ENCODE data around the gene GHRHR.

The GHRHR gene

DNA sequence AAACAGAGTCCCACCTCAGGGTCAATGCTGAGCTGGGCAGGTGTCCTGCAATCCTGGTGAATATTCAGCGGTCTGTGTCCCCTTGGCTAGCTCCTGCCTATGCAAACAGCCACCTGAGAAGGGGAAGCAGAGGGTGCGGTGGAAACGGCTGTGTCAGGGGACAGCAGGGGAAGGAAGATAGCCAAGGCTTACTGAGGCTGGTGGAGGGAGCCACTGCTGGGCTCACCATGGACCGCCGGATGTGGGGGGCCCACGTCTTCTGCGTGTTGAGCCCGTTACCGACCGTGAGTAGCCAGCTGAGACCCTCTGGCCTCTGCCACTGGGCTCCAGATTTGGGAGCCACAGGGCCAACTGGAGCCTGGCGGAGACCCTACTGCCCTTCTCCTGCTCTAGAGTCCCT is at the start of gene GHRHR:
Gene GHRHR (plus strand): TSS at position 112 of the 400 bp plus-strand sequence. CDS start 116 bp downstream, at position 228.
- no peak for DNase-seq

DNA sequence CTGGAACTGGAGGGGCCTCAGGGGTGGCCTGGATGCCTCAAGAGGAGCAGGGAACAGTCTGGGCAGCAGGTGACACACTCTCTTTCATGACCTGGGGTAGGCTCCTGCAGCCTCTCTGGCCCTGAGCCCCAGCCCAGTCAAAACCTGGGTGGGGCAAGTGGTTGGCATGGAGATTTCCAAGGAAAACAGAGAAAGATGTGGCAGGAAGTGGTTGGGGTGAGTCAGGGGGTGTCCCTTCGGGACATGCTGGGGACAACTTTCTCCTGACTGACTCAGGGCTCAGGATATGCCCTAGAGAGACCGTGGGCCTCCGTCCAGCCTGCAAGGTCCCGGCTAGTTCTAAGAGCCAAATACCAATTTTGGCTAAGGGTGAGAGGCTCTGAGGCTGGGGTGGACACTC is 49.2 kb upstream of the GHRHR start:
- DNase-seq, result no peak

DNA sequence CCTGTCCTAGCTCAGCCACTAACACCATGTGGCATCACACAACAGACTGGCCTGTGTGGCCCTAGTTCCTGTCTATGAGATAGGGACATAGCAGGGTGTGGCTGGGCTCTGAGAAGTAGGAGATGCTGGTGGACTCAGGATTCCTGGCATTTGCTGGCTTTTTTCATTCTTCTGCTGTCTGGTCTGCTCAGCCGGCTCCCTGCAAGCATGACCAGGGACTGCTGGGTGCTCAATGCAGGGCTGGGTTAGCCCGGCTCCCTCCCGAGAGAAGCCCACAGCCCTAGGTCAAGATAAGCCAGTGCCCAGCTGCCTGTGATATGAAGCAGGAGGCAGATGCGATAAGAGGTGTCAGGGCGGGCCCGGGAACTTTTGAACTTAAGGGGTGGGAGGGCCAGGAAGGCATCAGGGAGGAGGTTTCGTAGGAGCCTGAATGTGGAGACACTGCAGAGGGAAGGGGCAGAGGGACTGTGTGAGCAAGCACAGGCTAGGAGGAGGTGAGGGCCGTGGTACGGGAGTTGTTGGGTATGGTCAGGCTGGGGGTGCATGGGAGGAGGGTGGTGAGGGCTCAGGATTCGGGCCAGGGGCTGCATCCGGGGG is 48.6 kb upstream of the GHRHR start:
- no peak for DNase-seq

DNA sequence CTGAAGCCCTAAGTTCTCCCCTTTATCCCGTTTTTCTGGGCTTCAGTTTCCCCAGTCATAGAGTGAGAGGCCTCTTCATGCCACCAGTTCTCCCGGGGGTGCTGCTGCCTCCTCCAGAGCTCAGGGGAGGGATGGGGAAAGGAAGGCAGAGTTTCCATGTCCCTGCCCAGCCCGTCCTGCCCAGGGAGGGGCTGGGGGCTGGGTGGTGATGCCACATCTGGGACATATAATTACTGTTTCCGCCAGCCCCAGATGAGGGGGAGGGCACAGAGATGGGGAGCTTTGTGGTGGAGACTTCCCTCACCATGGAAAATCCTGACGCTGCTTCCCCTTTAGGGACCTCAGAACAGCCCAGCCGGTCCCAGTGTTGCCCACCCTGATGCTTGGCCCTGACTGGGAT is 48.0 kb upstream of the GHRHR start:
- no peak for DNase-seq

DNA sequence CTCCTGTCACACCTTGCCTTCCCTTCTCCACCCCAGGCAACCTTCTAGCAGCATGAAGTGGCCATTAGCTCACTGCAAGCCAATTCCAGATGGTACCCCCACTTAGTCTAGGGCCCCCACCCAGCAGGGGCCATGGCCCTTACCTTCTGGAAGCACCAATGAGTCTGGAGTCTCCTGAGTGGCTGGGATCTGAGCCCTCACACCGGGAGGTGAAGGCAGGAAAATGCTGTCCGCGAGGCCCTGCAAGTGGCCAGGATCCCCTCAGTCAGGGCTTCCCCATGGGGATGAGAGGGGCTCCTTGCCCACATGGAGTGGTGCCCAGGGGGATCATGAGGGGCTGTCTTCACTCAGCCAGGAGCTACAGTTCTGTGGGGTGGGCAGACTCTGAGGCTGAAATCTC is 47.5 kb upstream of the GHRHR start:
- DNase-seq, result no peak

DNA sequence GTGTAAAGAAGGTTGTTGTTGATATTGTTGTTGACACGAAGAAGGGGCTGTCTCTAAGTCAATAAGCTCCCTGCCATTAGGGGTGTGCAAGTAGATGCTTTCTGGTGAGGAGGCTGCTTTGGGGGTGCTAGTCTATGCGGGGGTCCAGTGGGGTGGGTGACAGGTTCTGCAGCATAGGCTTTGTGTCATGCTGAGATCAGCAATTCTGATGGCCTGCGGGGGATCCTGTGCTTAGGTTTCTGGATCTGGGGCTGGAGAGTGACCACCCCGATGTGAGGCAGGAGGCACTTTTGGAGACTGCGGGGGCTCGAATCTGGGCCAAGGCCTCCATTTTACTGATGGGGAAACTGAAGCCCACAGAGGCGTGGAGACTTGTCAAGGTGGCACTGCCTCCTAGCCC is 47.0 kb upstream of the GHRHR start:
- DNase-seq, result no peak

DNA sequence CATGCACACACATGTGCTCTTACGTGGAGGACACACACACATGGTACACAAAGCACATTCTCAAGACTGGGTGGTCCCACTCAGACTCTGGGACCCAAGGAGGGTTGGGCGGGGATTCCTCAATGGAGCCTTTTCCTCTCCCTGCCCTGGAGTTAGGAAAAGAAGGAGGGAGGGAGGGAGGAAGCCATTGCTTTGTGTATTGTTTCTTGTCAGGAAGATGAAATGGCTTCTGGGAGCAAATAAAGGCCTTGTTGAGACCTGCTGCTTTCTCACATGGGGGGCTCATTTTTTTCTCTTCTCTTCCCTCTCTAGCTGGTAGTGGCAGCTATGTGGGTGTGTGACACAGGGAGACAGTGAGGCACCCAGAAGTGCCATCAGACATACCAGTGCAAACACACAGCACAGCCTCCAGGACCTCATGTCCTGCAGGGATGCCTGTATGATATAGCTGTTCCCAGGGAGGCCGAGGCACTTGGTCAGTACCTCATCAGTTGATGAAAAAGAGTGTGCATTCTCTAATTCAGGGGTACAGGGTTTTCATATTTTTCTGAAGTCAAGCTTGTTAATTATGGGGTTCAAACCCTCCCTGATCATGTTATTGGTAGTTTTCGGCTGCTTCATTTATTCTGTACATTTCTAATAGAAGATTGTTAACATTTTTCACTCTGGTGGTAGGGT is 46.4 kb upstream of the GHRHR start:
- no peak for DNase-seq

DNA sequence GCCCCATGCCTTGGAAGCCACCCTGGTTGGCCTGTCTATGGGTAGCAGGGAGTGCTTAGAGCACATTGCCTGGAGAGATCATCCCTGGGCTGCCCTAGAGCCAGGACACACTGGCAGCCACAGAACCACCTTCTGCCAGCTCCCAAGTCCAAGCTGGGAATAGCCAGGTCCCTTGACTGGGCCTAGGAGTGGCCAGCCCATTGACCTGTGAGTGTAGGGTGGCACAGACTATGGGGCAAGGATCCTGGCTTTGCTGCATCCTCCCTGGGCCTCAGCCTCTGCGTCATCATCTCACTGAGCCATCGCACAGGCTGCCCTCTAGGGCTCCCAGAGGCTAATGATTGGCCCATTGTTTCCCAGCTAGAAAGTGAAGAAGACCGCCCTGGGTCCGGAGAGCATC is 45.1 kb upstream of the GHRHR start:
- DNase-seq, result no peak

DNA sequence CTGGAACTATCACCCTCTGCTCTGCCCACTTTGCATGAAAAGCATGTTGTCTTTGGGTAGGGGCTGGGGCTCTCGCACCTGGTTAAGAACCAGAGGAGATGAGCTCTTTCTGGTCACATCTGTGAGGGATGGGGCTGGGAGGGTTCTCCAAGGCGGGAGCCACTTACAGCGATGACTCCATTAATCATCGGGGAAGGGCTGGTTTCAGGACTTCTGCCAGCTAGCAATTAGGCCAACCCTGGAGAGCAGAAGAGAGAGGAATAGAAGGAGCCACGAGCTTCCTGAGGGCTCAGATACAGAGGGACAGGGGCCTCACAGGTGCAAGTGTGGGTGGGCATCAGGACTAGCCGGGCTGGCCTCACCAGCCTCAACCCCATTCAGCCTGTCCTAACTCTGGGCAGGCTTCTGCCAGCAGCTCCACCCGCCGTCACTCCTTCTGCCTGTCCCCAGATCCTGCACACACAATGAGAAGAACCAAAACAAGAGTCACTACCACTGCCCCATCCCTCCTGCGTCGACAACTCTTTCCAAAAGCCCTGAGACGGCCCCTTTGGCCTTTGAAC is 43.7 kb upstream of the GHRHR start:
- no peak for DNase-seq

DNA sequence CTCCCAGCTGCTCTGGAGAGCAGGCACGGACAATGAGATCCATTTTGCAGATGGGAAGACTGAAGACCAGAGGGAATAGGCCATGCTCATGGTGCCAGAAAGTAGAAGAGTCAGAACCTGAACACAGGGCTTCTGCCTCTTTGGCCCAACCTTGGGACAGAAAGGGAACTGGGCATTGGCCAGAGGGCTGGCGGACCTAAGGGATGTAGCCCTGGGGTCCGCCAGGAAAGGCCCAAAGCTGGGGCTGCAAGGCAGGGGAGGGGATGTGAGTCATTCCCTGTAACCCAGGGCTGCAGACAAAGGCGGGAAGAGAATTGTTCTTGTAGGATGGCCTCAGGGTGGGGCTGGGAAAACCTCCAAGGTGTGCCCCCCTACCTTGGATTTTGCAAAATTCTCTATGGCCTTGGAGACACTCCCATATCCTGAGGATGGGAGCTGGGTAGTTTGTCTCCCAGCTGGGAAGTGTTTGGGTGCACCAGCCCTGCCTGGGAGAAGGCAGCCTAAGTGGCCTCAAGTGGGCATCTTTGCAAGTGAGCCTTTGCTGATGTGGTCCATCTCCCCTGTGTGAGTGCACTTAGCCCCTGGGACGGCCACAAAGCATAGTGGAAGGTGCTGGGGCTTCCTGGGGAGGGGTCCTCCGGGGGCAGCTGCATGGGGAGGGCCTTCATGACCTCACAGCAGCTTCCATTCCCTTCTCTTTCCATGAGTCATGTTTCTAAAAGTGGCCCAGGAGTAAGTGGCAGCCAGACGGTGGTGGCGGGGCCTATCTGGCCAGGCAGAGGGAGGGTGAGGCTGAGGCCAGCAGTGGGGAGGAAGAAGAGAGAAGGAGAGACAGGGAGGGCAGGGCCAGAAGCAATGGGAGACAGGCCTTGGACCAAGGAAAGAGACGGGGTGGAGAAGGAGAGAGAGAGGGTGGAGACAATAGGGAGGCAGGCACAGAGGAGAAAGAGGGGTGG is 42.9 kb upstream of the GHRHR start:
- no peak for DNase-seq

DNA sequence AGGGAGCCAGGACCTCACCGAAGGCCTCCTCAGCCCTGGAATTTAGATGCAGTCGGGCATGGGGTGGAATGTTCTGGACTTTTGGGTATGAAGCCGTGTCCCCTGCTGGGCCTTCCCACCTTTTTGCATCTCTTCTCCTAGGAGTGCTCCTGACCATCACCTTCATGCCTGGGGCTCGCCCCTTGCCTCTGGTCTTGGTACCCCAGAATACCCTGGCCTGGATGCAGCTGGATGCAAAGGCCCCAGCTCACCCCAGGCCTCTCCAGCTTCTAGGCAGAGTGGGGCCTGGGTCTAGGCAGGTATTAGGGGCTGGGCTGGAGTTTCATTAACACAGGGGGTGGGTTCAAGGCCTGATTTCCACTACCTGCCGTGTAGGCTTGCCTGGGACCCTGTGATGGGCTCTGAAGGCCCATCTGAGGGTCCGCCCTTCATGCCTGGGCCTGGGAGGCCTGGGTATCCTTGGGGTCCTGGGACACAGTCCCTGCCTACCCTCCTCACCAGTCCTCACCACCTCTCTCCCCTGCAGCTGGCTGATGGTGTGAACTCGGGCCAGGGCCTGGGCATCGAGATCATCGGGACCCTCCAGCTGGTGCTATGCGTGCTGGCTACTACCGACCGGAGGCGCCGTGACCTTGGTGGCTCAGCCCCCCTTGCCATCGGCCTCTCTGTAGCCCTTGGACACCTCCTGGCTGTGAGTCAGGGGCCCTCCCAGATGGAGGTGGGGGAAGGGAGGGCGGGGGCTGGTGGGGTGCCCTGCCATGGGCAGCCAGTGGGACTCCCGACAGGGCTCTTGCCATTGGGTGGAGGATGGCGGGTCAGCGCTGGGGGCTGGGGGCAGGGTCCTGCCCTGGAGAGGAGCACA is 42.0 kb upstream of the GHRHR start:
- no peak for DNase-seq

DNA sequence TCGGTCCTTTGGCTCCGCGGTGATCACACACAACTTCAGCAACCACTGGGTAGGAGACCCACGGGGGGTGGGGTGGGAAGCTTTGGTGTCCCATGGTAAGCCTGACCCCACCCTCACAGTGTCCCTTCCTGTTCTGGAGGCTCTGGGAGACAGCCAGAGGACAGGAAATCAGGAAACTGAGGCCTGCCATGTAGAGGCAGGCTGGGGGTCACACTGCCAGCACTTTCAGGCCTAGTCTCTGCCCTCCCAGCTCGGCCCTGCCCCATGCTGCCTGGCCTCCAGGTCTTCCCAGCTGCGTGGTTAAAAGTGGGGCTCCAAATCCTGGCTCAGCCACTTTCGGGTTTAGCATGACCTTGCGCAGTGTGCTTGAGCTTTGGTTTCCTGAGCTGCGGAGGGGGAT is 41.2 kb upstream of the GHRHR start:
- no peak for DNase-seq

DNA sequence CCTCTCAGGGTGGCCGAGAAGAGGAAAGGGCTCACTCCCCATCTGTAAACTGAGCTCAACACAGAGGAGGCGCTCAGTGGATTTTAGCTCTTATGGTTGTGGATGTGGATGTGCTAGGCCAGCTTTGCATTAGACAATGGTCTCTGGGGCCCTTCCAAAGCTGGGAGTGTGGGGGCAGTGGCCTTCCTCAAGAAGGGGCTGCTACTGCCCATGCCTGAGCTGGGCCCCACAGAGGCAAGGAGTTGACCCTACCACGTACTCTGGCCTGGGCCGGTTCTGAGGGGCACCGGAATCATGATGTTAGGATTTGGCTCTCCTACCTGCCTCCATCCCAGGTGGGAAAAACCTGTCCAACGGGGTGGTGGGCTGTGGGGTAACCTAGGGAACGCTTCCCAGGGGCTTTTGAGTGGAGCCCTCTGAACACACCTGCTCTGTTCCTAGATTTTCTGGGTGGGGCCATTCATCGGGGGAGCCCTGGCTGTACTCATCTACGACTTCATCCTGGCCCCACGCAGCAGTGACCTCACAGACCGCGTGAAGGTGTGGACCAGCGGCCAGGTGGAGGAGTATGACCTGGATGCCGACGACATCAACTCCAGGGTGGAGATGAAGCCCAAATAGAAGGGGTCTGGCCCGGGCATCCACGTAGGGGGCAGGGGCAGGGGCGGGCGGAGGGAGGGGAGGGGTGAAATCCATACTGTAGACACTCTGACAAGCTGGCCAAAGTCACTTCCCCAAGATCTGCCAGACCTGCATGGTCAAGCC is 40.6 kb upstream of the GHRHR start:
- DNase-seq, result no peak

DNA sequence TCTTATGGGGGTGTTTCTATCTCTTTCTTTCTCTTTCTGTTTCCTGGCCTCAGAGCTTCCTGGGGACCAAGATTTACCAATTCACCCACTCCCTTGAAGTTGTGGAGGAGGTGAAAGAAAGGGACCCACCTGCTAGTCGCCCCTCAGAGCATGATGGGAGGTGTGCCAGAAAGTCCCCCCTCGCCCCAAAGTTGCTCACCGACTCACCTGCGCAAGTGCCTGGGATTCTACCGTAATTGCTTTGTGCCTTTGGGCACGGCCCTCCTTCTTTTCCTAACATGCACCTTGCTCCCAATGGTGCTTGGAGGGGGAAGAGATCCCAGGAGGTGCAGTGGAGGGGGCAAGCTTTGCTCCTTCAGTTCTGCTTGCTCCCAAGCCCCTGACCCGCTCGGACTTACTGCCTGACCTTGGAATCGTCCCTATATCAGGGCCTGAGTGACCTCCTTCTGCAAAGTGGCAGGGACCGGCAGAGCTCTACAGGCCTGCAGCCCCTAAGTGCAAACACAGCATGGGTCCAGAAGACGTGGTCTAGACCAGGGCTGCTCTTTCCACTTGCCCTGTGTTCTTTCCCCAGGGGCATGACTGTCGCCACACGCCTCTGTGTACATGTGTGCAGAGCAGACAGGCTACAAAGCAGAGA is 39.9 kb upstream of the GHRHR start:
- DNase-seq, result no peak

DNA sequence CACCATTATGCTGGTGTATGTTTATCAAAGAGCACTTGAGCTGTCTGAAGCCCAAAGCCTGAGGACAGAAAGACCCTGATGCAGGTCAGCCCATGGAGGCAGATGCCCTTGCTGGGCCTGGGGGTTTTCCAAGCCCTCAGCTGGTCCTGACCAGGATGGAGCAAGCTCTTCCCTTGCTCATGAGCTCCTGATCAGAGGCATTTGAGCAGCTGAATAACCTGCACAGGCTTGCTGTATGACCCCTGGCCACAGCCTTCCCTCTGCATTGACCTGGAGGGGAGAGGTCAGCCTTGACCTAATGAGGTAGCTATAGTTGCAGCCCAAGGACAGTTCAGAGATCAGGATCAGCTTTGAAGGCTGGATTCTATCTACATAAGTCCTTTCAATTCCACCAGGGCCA is 39.1 kb upstream of the GHRHR start:
- DNase-seq, result no peak

DNA sequence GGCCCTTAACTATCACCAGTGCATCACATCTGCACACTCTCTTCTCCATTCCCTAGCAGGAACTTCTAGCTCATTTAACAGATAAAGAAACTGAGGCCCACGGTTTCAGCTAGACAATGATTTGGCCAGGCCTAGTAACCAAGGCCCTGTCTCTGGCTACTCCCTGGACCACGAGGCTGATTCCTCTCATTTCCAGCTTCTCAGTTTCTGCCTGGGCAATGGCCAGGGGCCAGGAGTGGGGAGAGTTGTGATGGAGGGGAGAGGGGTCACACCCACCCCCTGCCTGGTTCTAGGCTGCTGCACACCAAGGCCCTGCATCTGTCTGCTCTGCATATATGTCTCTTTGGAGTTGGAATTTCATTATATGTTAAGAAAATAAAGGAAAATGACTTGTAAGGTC is 38.6 kb upstream of the GHRHR start:
- no peak for DNase-seq

DNA sequence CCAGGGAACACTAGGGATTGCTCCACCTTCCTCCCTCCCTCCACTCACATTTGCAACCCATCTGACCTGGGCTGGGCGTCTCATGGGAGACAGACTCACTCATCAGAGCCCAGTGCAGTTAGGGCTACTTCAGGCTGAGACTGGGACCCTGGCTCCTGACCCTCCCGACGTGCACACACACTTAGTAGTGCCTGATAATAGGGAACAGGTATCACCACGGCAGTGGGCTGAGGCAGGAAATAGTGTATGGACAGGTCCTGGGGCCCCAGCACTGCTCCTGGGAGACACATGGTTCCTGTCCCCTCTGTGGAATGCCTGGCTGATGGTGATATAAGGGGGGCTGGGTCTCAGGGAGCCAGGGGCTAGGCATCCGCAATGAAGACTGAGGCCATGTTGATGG is 37.8 kb upstream of the GHRHR start:
- no peak for DNase-seq

DNA sequence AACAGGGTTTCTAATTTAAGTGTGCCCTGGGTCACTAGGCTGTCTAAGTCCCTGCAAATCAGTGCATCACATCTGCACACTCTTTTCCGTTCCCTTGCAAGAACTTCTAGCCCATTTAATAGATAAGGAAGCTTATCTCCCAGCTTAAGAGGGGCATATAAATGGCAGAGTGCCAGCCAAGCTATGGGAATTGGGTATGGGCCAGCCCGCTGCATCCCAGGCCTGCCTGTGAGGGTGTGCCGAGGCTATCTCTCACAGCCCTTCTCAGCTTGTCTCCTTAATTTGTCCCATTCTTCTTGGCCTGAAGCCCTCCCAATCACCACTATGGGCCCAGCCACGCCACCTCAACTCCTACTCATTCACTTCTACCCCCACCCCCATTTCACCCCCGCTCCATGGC is 37.4 kb upstream of the GHRHR start:
- DNase-seq, result no peak

DNA sequence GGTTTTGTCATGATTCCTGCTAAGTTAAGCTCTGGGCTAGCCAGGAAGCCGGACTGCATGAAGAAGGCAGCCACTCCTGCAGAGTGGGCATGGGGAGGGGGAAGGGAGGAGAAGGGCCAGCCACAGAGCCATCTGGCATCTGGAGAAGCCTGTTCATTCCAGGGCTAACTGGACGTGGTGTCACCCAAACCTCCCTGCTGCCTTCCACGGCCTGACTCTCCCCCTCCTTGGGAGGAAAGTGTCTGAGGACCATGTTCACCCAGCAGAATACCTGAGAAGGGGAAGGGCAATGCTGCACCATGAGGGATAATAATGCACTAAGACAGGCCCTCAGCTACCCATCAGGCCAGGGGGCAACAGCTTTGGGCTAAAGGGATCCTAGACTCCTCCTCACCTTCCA is 36.7 kb upstream of the GHRHR start:
- DNase-seq, result no peak

DNA sequence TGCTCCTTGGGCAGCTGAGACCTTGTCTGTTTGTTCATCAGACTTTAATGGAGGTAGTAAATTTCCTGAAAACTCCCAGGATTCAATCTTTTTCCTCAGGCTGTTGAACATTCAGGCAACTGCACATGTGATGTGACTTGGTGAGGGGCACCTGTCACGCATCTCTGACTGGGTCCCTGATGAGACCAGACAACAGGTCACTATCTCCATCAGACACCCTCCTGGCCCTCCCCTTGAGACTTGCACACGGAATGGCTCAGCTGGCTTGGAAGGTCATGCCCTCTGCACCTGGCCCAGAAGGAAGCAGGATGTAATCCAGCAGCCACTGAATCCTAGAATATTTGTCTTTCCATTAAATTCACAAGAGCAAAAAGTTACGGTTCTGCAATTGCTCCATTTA is 36.2 kb upstream of the GHRHR start:
- no peak for DNase-seq

DNA sequence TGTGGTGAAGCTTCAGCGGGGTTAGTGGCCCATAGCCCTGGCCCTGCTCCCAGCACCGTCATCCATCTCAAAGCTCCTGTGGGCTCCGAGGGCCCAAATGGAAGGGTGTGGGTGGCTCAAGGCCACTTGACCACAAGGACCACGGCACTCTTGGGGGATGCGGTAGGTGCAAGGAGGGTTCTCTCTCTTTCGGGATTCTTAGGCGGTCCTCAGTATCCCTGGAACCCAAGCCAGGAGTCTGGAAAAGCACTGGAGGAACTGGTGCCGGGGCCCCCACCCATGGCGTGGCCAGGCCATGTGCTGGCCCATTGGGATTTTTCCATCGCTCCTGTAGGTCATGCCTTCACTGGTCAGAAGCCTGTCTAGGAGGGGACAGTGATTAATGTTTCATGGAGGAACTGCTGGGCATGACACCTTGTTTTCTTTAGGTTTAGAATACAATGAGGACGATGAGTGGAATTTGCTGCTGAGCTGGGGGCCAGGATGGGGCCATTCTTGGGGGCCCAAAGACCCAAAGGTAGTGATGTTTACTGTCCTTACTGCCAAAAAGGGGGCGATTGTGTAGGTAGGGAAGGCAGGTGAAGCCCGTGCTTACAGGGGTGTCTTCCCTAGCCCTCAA is 35.4 kb upstream of the GHRHR start:
- no peak for DNase-seq
